ENCODE measurements around the gene SLC30A5.

GRCh38 chr5:69084903-69085302 lies 8.9 kb upstream of the SLC30A5 start:
- TF ChIP-seq ZNF253 (CRISPR knock-in tag; conservative IDR thresholded peaks at IDR 0.05) (no peak), RFX5 (IDR thresholded peaks at IDR 0.05; ENCODE audit: low read depth, low read length) (no peak), POLR2A (conservative IDR thresholded peaks at IDR 0.05) (no peak), ZSCAN29 (IDR thresholded peaks at IDR 0.05) (no peak), IRF1 (CRISPR knock-in tag; IDR thresholded peaks at IDR 0.05; ENCODE audit: borderline replicate concordance) (no peak), CTCF (IDR thresholded peaks at IDR 0.05 in 2 of 3, conservative IDR thresholded peaks at IDR 0.05 in 1 of 3; ENCODE audit: insufficient read depth in 2 of 3, low read depth in 1 of 3, low read length in 3 of 3) (no peak), MAFF (IDR thresholded peaks at IDR 0.05; ENCODE audit: low read length) (no peak), GABPA (tag; conservative IDR thresholded peaks at IDR 0.05; ENCODE audit: low read depth) (no peak), ZNF644 (tag; IDR thresholded peaks at IDR 0.05; ENCODE audit: low read depth) (no peak), RFX1 (IDR thresholded peaks at IDR 0.05) (no peak), CBX8 (IDR thresholded peaks at IDR 0.05; ENCODE audit: borderline replicate concordance, extremely low read depth, low read depth, low read length, poor library complexity, severe bottlenecking) (no peak), CBX3 (IDR thresholded peaks at IDR 0.05; ENCODE audit: borderline replicate concordance in 1 of 2, low read length in 2 of 2) (no peak)
